ENCODE results near the gene GP2.

Gene GP2

DNA sequence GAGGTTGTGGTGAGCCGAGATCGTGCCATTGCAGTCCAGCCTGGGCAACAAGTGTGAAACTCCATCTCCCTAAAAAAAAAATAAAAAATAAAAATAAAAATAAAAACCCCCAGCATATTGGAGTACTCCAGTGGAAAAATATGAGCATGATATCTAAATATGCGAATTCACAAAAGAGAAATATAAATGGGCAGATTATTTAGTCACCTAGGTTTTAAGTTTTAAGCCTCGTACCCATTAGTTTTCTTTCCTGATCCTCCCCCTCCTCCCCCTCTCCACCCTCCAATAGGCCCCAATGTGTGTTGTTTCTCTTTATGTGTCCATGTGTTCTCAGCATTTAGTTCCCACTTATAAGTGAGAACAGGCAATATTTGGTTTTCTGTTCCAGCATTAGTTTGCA lies 62.3 kb downstream of the GP2 start:
- Histone ChIP-seq H3K79me1 (replicated peaks; ENCODE audit: low read length, poor library complexity, severe bottlenecking) (no peaks in the 10 kb centered on the region), H2AFZ (ENCODE audit: low read depth, low read length) (no peak overlapping the region), H3K18ac (ENCODE audit: low read depth in 1 of 2, low read length in 2 of 2) (no peak overlapping the region), H2AK5ac (ENCODE audit: low read length, severe bottlenecking) (no peak overlapping the region), H3K9ac (ENCODE audit: low read length) (no peak overlapping the region), H3K14ac (ENCODE audit: low read length in 2 of 2) (no peak overlapping the region), H3K4me1 (ENCODE audit: control insufficient read depth, insufficient read depth, low read depth, low read length) (no peaks in the 10 kb centered on the region), H4K91ac (ENCODE audit: low read length) (no peak overlapping the region), H2BK120ac (ENCODE audit: low read depth, low read length) (no peak overlapping the region), H2BK5ac (ENCODE audit: low read depth, low read length, poor library complexity, severe bottlenecking) (no peak overlapping the region), H3K4me2 (ENCODE audit: low read length, poor library complexity, severe bottlenecking) (no peak overlapping the region), H3K23ac (ENCODE audit: low read length in 2 of 2) (no peak overlapping the region), H3K4ac (ENCODE audit: low read depth in 1 of 2, low read length in 2 of 2) (no peak overlapping the region), H3K27ac (ENCODE audit: low read length, poor library complexity, severe bottlenecking) (no peak overlapping the region), H2BK15ac (ENCODE audit: low read depth, poor library complexity, severe bottlenecking) (no peak overlapping the region), H4K8ac (ENCODE audit: low read length) (no peak overlapping the region), H3K4me3 (ENCODE audit: insufficient read depth in 1 of 2, low read depth in 1 of 2, low read length in 2 of 2) (no peak overlapping the region), H3K36me3 (ENCODE audit: control insufficient read depth in 1 of 2, insufficient read depth in 2 of 2, low read depth in 1 of 2, low read length in 2 of 2) (no peaks in the 10 kb centered on the region), H3K27me3 (ENCODE audit: control insufficient read depth in 1 of 2, insufficient read depth in 1 of 2, low read length in 2 of 2) (no peaks in the 10 kb centered on the region), H3K9me3 (ENCODE audit: control insufficient read depth, low read length) (no peaks in the 10 kb centered on the region), H2BK12ac (ENCODE audit: low read length in 2 of 2) (no peak overlapping the region)
- WGBS = no CpG with 5 or more reads among the region's 4 CpGs
- DNase-seq = no peak

GRCh38 chr16:20263138-20263855 lies 64.0 kb downstream of the GP2 start:
- Histone ChIP-seq H3K23ac (ENCODE audit: low read length in 2 of 2) (no peak overlapping the region), H3K9me3 (ENCODE audit: control insufficient read depth, low read length) (no peaks in the 10 kb centered on the region), H3K18ac (ENCODE audit: low read depth in 1 of 2, low read length in 2 of 2) (no peak overlapping the region), H3K4me3 (ENCODE audit: insufficient read depth in 1 of 2, low read depth in 1 of 2, low read length in 2 of 2) (no peak overlapping the region), H2BK5ac (ENCODE audit: low read depth, low read length, poor library complexity, severe bottlenecking) (no peak overlapping the region), H3K36me3 (ENCODE audit: control insufficient read depth in 1 of 2, insufficient read depth in 2 of 2, low read depth in 1 of 2, low read length in 2 of 2) (no peaks in the 10 kb centered on the region), H3K27me3 (ENCODE audit: control insufficient read depth in 1 of 2, insufficient read depth in 1 of 2, low read length in 2 of 2) (no peaks in the 10 kb centered on the region), H3K4ac (ENCODE audit: low read depth in 1 of 2, low read length in 2 of 2) (no peak overlapping the region), H2BK15ac (ENCODE audit: low read depth, poor library complexity, severe bottlenecking) (no peak overlapping the region), H4K91ac (ENCODE audit: low read length) (no peak overlapping the region), H3K4me1 (ENCODE audit: control insufficient read depth, insufficient read depth, low read depth, low read length) (no peaks in the 10 kb centered on the region), H4K8ac (ENCODE audit: low read length) (no peak overlapping the region), H2AK5ac (ENCODE audit: low read length, severe bottlenecking) (no peak overlapping the region), H3K4me2 (ENCODE audit: low read length, poor library complexity, severe bottlenecking) (no peak overlapping the region), H3K27ac (ENCODE audit: low read length, poor library complexity, severe bottlenecking) (no peak overlapping the region), H2AFZ (ENCODE audit: low read depth, low read length) (no peak overlapping the region), H3K14ac (ENCODE audit: low read length in 2 of 2) (no peak overlapping the region), H2BK120ac (ENCODE audit: low read depth, low read length) (no peak overlapping the region), H3K79me1 (replicated peaks; ENCODE audit: low read length, poor library complexity, severe bottlenecking) (no peaks in the 10 kb centered on the region), H2BK12ac (ENCODE audit: low read length in 2 of 2) (no peak overlapping the region), H3K9ac (ENCODE audit: low read length) (no peak overlapping the region)
- 69% methylated on average over 10 of the region's 12 CpGs for WGBS
- DNase-seq = no peak

DNA sequence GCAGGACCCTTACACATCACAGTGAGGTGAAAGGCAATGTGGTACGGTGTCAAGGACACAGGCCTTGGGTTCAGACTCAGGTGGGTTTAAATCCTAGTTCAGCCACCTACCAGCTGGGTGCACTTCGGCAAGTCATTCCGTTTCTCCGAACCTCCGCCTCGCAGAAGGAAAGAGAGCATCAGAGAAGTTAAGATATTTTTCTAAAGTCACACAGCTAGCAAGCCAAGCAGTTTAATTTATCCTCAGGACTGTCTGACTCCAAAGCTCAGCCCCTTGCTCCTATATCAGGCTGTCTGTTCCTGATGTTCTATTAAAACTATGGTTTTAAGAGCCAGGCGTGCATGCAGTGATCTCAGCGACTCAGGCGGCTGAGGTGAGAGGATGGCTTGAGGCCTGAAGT lies 65.1 kb downstream of the GP2 start:
- Histone ChIP-seq H3K4me1 (ENCODE audit: control insufficient read depth, insufficient read depth, low read depth, low read length) (no peaks in the 10 kb centered on the region), H2BK12ac (ENCODE audit: low read length in 2 of 2) (no peak overlapping the region), H4K91ac (ENCODE audit: low read length) (no peak overlapping the region), H3K36me3 (ENCODE audit: control insufficient read depth in 1 of 2, insufficient read depth in 2 of 2, low read depth in 1 of 2, low read length in 2 of 2) (no peaks in the 10 kb centered on the region), H3K18ac (ENCODE audit: low read depth in 1 of 2, low read length in 2 of 2) (no peak overlapping the region), H3K27ac (ENCODE audit: low read length, poor library complexity, severe bottlenecking) (no peak overlapping the region), H2AFZ (ENCODE audit: low read depth, low read length) (no peak overlapping the region), H3K4me3 (ENCODE audit: insufficient read depth in 1 of 2, low read depth in 1 of 2, low read length in 2 of 2) (no peak overlapping the region), H3K9me3 (ENCODE audit: control insufficient read depth, low read length) (no peaks in the 10 kb centered on the region), H3K23ac (ENCODE audit: low read length in 2 of 2) (no peak overlapping the region), H2BK15ac (ENCODE audit: low read depth, poor library complexity, severe bottlenecking) (no peak overlapping the region), H3K9ac (ENCODE audit: low read length) (no peak overlapping the region), H3K14ac (ENCODE audit: low read length in 2 of 2) (no peak overlapping the region), H3K4ac (ENCODE audit: low read depth in 1 of 2, low read length in 2 of 2) (no peak overlapping the region), H3K27me3 (ENCODE audit: control insufficient read depth in 1 of 2, insufficient read depth in 1 of 2, low read length in 2 of 2) (no peaks in the 10 kb centered on the region), H3K79me1 (replicated peaks; ENCODE audit: low read length, poor library complexity, severe bottlenecking) (no peaks in the 10 kb centered on the region), H2AK5ac (ENCODE audit: low read length, severe bottlenecking) (no peak overlapping the region), H4K8ac (ENCODE audit: low read length) (no peak overlapping the region), H2BK5ac (ENCODE audit: low read depth, low read length, poor library complexity, severe bottlenecking) (no peak overlapping the region), H3K4me2 (ENCODE audit: low read length, poor library complexity, severe bottlenecking) (no peak overlapping the region), H2BK120ac (ENCODE audit: low read depth, low read length) (no peak overlapping the region)
- WGBS = 88% methylated on average over 9 of the region's 9 CpGs
- DNase-seq = no peak

DNA sequence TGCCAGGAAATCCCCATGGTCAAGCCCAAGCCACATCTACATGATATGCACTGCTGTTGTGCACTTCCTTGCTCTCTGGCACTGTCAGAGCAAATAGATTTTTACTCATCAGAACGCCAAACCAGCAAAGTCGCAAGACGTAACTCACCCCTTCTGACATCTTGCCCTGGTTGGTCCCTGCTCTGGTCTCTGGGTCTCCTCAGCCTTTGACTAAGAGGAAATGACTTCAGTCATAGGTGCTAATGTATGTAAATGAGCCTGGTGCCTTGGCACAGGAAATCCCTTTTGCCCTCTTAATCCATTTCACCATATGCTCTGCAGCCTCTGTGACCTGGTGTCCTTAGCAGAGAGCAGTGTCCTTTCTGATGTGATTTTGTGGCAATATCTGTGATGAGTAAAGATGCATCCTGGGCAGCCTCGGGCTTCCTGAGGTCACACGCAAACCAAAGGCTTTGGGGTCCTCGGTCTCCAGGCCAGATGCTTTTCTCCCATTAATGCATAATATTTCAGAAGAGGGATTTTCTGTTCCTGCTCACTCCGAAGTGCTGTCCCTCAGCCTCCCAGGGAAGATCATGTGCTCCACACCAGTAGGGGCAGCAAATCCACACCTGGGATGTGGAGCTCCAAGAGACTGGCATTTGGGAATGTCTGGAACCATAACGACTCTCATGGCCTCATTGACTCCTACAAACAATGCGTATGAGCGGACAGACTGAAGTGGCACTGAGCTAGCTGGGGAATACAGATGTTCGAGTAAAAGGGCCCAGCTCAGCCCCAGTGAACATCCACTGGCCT lies 66.9 kb downstream of the GP2 start:
- 76% methylated on average over 11 of the region's 11 CpGs for WGBS
- H3K79me1 ChIP-seq (replicated peaks; ENCODE audit: low read length, poor library complexity, severe bottlenecking) = no peaks in the 10 kb centered on the region
- DNase-seq = no peak

More for the DNA sequence above, 66.9 kb downstream of the GP2 start:
- Histone ChIP-seq H3K14ac (ENCODE audit: low read length in 2 of 2) (no peak overlapping the region), H3K36me3 (ENCODE audit: control insufficient read depth in 1 of 2, insufficient read depth in 2 of 2, low read depth in 1 of 2, low read length in 2 of 2) (no peaks in the 10 kb centered on the region), H4K8ac (ENCODE audit: low read length) (no peak overlapping the region), H2BK120ac (ENCODE audit: low read depth, low read length) (no peak overlapping the region), H3K23ac (ENCODE audit: low read length in 2 of 2) (no peak overlapping the region), H2AFZ (ENCODE audit: low read depth, low read length) (no peak overlapping the region), H3K9me3 (ENCODE audit: control insufficient read depth, low read length) (no peaks in the 10 kb centered on the region), H2BK5ac (ENCODE audit: low read depth, low read length, poor library complexity, severe bottlenecking) (no peak overlapping the region), H4K91ac (ENCODE audit: low read length) (no peak overlapping the region), H3K27ac (ENCODE audit: low read length, poor library complexity, severe bottlenecking) (no peak overlapping the region), H3K4me3 (ENCODE audit: insufficient read depth in 1 of 2, low read depth in 1 of 2, low read length in 2 of 2) (no peak overlapping the region), H3K4me1 (ENCODE audit: control insufficient read depth, insufficient read depth, low read depth, low read length) (no peaks in the 10 kb centered on the region), H3K4me2 (ENCODE audit: low read length, poor library complexity, severe bottlenecking) (no peak overlapping the region), H3K9ac (ENCODE audit: low read length) (no peak overlapping the region), H2BK12ac (ENCODE audit: low read length in 2 of 2) (no peak overlapping the region), H3K18ac (ENCODE audit: low read depth in 1 of 2, low read length in 2 of 2) (no peak overlapping the region), H2AK5ac (ENCODE audit: low read length, severe bottlenecking) (no peak overlapping the region), H3K27me3 (ENCODE audit: control insufficient read depth in 1 of 2, insufficient read depth in 1 of 2, low read length in 2 of 2) (no peaks in the 10 kb centered on the region), H2BK15ac (ENCODE audit: low read depth, poor library complexity, severe bottlenecking) (no peak overlapping the region), H3K4ac (ENCODE audit: low read depth in 1 of 2, low read length in 2 of 2) (no peak overlapping the region)
